LNCaP clone FGC (cell line): Measurements from ENCODE around the gene PRR14.
"Not testable (repeated sequence)": the region's sequence is repeated elsewhere in the genome, so short reads cannot be mapped to it uniquely, and the experiment has no call there.

Experiments used
- DNase-seq: peaks from one replicate; pipeline ENCODE4 v3.0.0-alpha.2; 2011; ENCODE audit warnings: low read depth
- H3K4me3 ChIP-seq: 2 replicates; pipeline ENCODE4 v1.5.1; 2011; ENCODE audit warnings: mild to moderate bottlenecking, low read depth, low read length, control low read depth
- CTCF ChIP-seq: IDR thresholded peaks from 2 replicates; pipeline ENCODE4 v1.5.1; 2012; ENCODE audit warnings: mild to moderate bottlenecking; ENCODE audit not compliant: control insufficient read depth, insufficient read depth; ENCODE audit errors: extremely low read depth

Gene PRR14

GRCh38 chr16:30620169-30620568, 30.6 kb upstream of the PRR14 start:
- DNase-seq, result no peak
- no peak overlapping the region for H3K4me3 ChIP-seq
- TF ChIP-seq CTCF, result no peak

GRCh38 chr16:30621765-30622164, 29.0 kb upstream of the PRR14 start:
- DNase-seq, result no peak
- no peak for TF ChIP-seq CTCF
- H3K4me3 ChIP-seq, result no peak overlapping the region

- no peak for TF ChIP-seq CTCF
- DNase-seq, result no peak
- H3K4me3 ChIP-seq, result no peak overlapping the region
These were observed 28.2 kb upstream of the PRR14 start for GRCh38 chr16:30622455-30623032.

GRCh38 chr16:30623536-30624283, 27.1 kb upstream of the PRR14 start:
- DNase-seq, result no peak
- TF ChIP-seq CTCF, result no peak
- H3K4me3 ChIP-seq, result no peak overlapping the region

GRCh38 chr16:30626236-30626635, 24.5 kb upstream of the PRR14 start:
- TF ChIP-seq CTCF, result no peak
- no peak for DNase-seq

GRCh38 chr16:30628628-30629540, 21.9 kb upstream of the PRR14 start:
- peak; percentile 42 for DNase-seq
- no peak overlapping the region for H3K4me3 ChIP-seq
- TF ChIP-seq CTCF, result peak; percentile 90

More at GRCh38 chr16:30626236-30626635, 24.5 kb upstream of the PRR14 start:
- no peak overlapping the region for H3K4me3 ChIP-seq

- not testable (repeated sequence) for DNase-seq, H3K4me3 ChIP-seq
These were observed 18.3 kb upstream of the PRR14 start for GRCh38 chr16:30632454-30632853.
